ENCODE measurements around the gene SLC12A5.
"Not testable (repeated sequence)": the region's sequence is repeated elsewhere in the genome, so short reads cannot be mapped to it uniquely, and the experiment has no call there.

The SLC12A5 gene

DNA sequence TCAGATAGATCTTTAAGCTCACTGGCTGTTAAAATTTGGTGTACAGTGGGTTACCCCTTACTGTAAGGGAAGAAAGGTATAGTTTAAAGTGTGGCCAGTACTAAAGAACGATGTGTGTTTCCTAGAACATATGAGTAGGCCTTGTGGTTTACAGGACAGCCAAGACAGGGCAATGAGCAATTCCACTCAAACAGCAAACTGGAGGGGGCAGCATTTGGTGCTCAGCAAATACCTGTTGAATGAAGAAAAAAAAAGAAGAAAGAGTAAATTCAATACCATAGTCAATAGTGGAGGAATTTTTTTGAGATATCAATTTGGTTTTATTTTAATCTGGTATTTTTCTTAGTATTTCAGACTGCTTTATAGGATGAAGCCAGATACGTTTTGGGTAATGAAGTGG is 64.5 kb downstream of the SLC12A5 start:
- Histone ChIP-seq H3K79me2 (ENCODE audit: low read length) (peaks cover 9% of the 10 kb centered on the region), H3K27me3 (replicated peaks; ENCODE audit: insufficient read depth, low read length) (0 out of 2 replicates have a peak, but pooled peaks cover 10% of the 10 kb centered on the region), H3K9ac (ENCODE audit: low read length) (no peak overlapping the region), H3F3A (ENCODE audit: insufficient read depth, low read length) (no peaks in the 10 kb centered on the region), H3K4me3 (ENCODE audit: low read length) (no peak overlapping the region), H3K4me1 (ENCODE audit: low read length) (peaks cover 2% of the 10 kb centered on the region; the same call in 1 of the 2 replicates), H3K9me3 (replicated peaks; ENCODE audit: insufficient read depth, low read length) (no peaks in the 10 kb centered on the region), H3K36me3 (replicated peaks; ENCODE audit: insufficient read depth, low read length) (no peaks in the 10 kb centered on the region), H3K27ac (ENCODE audit: low read length) (no peak overlapping the region), H3K9me2 (replicated peaks; ENCODE audit: insufficient read depth, low read length) (no peaks in the 10 kb centered on the region), H4K20me1 (ENCODE audit: insufficient read depth, low read length) (peaks cover 5% of the 10 kb centered on the region), H3K4me2 (ENCODE audit: low read depth, low read length) (no peak overlapping the region), H2AFZ (ENCODE audit: low read length) (no peak overlapping the region)
- no peak for TF ChIP-seq EZH2phosphoT487 (IDR thresholded peaks at IDR 0.05; ENCODE audit: low read length)
- TF ChIP-seq, protein P1, sequence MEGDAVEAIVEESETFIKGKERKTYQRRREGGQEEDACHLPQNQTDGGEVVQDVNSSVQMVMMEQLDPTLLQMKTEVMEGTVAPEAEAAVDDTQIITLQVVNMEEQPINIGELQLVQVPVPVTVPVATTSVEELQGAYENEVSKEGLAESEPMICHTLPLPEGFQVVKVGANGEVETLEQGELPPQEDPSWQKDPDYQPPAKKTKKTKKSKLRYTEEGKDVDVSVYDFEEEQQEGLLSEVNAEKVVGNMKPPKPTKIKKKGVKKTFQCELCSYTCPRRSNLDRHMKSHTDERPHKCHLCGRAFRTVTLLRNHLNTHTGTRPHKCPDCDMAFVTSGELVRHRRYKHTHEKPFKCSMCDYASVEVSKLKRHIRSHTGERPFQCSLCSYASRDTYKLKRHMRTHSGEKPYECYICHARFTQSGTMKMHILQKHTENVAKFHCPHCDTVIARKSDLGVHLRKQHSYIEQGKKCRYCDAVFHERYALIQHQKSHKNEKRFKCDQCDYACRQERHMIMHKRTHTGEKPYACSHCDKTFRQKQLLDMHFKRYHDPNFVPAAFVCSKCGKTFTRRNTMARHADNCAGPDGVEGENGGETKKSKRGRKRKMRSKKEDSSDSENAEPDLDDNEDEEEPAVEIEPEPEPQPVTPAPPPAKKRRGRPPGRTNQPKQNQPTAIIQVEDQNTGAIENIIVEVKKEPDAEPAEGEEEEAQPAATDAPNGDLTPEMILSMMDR (IDR thresholded peaks at IDR 0.05; ENCODE audit: low read length) = no peak
- no peak for DNase-seq

DNA sequence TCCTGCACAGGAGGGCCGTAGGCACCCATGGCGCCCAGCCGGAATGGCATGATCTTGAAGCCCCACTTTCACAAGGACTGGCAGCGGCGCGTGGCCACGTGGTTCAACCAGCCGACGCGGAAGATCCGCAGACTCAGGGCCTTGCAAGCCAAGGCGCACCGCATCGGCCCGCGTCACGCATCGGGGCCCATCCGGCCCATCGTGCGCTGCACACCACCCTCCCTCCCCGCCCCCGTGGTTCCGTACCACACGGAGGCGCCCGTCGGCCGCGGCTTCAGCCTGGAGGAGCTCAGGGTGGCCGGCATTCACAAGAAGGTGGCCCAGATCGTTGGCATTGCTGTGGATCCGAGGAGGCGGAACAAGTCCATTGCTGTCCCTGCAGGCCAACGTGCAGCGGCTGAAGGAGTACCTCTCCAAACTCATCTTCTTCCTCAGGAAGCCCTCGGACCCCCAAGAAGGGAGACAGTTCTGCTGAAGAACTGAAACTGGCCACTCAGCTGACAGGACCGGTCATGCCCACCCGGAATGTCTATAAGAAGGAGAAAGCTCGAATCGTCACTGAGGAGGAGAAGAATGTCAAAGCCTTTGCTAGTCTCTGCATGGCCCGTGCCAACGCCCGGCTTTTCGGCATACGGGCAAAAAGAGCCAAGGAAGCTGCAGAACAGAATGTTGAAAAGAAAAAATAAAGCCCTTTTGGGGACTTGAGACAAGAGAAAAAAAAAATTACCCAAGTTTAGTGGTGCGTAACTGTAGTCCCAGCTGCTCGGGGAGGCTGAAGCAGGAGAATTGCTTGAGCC is 70.7 kb downstream of the SLC12A5 start:
- Histone ChIP-seq H3F3A (ENCODE audit: insufficient read depth, low read length) (no peaks in the 10 kb centered on the region), H3K36me3 (replicated peaks; ENCODE audit: insufficient read depth, low read length) (no peaks in the 10 kb centered on the region), H3K9me2 (replicated peaks; ENCODE audit: insufficient read depth, low read length) (no peaks in the 10 kb centered on the region), H4K20me1 (ENCODE audit: insufficient read depth, low read length) (no peaks in the 10 kb centered on the region), H3K4me3 (ENCODE audit: low read length) (peak overlapping the region; percentile 21; the same call in 1 of the 2 replicates), H3K4me2 (ENCODE audit: low read depth, low read length) (peak overlapping the region; percentile 5; the same call in 1 of the 2 replicates), H3K79me2 (ENCODE audit: low read length) (no peaks in the 10 kb centered on the region), H2AFZ (ENCODE audit: low read length) (no peak overlapping the region), H3K4me1 (ENCODE audit: low read length) (no peaks in the 10 kb centered on the region), H3K27ac (ENCODE audit: low read length) (no peak overlapping the region), H3K9me3 (replicated peaks; ENCODE audit: insufficient read depth, low read length) (no peaks in the 10 kb centered on the region), H3K9ac (ENCODE audit: low read length) (no peak overlapping the region), H3K27me3 (replicated peaks; ENCODE audit: insufficient read depth, low read length) (peaks cover 21% of the 10 kb centered on the region)
- TF ChIP-seq EZH2phosphoT487 (IDR thresholded peaks at IDR 0.05; ENCODE audit: low read length) (no peak), EZH2 (optimal IDR thresholded peaks at IDR 0.05; ENCODE audit: low read depth, low read length) (no peak)
- TF ChIP-seq, protein P1 (IDR thresholded peaks at IDR 0.05; ENCODE audit: low read length) = peak; percentile 24
- DNase-seq = peak; percentile 12

DNA sequence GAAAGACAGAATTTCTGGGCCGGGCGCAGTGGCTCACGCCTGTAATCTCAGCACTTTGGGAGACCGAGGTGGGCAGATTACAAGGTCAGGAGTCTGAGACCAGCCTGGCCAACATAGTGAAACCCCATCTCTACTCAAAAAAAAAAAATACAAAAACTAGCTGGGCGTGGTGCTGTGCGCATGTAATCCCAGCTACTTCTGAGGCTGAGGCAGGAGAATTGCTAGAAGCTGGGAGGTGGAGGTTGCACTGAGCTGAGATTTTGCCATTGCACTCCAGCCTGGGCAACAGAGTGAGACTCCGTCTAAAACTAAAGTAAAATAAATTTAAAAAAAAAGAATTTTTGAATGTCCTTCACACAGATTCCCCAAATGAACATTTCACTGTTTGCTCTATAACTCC is 71.4 kb downstream of the SLC12A5 start:
- H2AFZ ChIP-seq (ENCODE audit: low read length); H3K9ac ChIP-seq (ENCODE audit: low read length); H3K79me2 ChIP-seq (ENCODE audit: low read length); H3K27ac ChIP-seq (ENCODE audit: low read length); H3F3A ChIP-seq (ENCODE audit: insufficient read depth, low read length); H3K9me3 ChIP-seq (replicated peaks; ENCODE audit: insufficient read depth, low read length); H3K4me3 ChIP-seq (ENCODE audit: low read length); DNase-seq; H3K4me2 ChIP-seq (ENCODE audit: low read depth, low read length); H3K4me1 ChIP-seq (ENCODE audit: low read length); H4K20me1 ChIP-seq (ENCODE audit: insufficient read depth, low read length); H3K36me3 ChIP-seq (replicated peaks; ENCODE audit: insufficient read depth, low read length); H3K9me2 ChIP-seq (replicated peaks; ENCODE audit: insufficient read depth, low read length): not testable (repeated sequence)
- peaks cover 21% of the 10 kb centered on the region for H3K27me3 ChIP-seq (replicated peaks; ENCODE audit: insufficient read depth, low read length)

DNA sequence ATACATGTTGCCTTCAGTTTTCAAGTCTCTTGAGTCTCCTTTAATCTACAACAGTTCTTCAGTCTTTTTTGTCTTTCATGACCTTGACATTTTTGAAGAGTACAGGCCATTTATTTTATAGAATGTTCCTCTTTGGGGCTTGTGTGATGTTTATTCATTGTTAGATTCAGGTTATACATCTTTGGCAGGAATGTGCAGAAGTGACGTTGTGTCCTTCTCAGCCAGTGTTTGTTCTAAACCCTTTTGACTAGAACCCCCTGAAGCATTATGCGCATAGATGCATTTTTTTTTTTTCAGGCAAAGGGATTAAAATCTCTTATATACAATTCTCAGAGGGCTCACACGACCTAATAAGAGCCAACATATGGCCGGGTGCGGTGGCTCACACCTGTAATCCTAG is 72.0 kb downstream of the SLC12A5 start:
- TF ChIP-seq, protein P1 (IDR thresholded peaks at IDR 0.05; ENCODE audit: low read length) = no peak
- TF ChIP-seq EZH2 (optimal IDR thresholded peaks at IDR 0.05; ENCODE audit: low read depth, low read length) (no peak), EZH2phosphoT487 (IDR thresholded peaks at IDR 0.05; ENCODE audit: low read length) (no peak)
- Histone ChIP-seq H3K9me2 (replicated peaks; ENCODE audit: insufficient read depth, low read length) (no peaks in the 10 kb centered on the region), H3K27me3 (replicated peaks; ENCODE audit: insufficient read depth, low read length) (peaks cover 21% of the 10 kb centered on the region), H3K36me3 (replicated peaks; ENCODE audit: insufficient read depth, low read length) (no peaks in the 10 kb centered on the region), H3K4me2 (ENCODE audit: low read depth, low read length) (no peak overlapping the region), H3K9ac (ENCODE audit: low read length) (no peak overlapping the region), H3K27ac (ENCODE audit: low read length) (no peak overlapping the region), H3F3A (ENCODE audit: insufficient read depth, low read length) (no peaks in the 10 kb centered on the region), H4K20me1 (ENCODE audit: insufficient read depth, low read length) (no peaks in the 10 kb centered on the region), H3K4me1 (ENCODE audit: low read length) (no peaks in the 10 kb centered on the region), H2AFZ (ENCODE audit: low read length) (no peak overlapping the region), H3K9me3 (replicated peaks; ENCODE audit: insufficient read depth, low read length) (no peaks in the 10 kb centered on the region), H3K4me3 (ENCODE audit: low read length) (no peak overlapping the region), H3K79me2 (ENCODE audit: low read length) (no peaks in the 10 kb centered on the region)
- no peak for DNase-seq
